HK-2 (cell line): ENCODE measurements around the gene NLGN1.

Experiments used
- DNase-seq: peaks from one replicate; pipeline ENCODE4 v3.0.0-alpha.2; 2018; ENCODE audit not compliant: unreplicated experiment

The NLGN1 gene

DNA sequence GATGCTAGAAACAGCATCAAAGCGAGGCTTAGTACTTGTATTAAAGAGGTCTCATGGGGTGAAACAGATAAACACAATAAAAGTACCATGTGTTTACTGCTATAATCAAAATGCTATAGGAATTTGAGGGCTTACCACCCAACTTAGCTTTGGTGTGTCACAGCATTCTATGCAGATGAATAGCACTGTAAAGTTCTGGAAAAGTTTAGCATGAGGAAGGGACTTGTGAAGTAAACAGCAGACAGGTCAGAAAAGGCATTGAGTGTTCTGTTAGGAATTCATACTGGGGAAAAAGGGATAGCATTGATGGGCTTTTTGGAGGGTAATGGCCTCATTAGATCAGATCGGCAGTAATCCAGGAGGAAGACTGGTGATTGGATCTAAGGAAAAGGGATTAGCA, 505.3 kb downstream of the NLGN1 start:
- DNase-seq, result no peak

DNA sequence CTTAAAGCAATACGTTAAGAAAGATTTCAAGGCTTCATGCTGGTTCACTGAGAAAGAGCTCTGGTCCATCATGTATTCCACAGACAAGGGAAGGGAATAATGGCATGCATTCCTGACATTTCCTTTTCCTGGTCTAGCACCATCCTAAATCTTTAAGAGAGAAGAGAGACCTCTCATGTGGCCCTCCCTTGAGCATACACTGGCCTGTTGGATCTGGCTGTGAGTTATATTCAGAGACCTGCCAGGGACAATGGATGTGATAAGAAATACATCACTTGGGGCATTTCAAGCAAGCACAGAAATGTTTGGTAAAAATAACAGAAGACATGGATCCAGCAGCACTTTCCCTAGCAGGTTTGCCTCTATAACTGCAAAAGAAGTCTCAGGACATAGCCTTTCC, 507.8 kb downstream of the NLGN1 start:
- no peak for DNase-seq

DNA sequence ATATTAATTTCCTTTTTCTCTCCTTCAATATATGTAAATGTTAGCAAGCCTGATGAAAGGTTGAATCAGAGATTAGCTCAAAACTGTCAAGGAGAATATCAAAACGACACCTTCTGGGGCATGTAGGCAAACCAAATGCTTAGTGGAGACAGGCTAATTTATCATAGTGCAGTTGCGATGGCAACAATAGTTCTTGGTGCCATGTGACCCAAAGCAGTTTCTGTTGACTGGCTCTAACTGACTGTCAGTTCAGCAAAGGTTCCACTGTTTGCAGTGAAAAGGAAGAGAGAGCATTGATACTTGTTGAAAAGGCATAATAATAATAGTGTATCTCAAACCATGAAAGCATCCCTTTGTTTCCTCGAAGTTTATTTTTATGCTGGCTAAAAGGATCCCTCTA, 513.9 kb downstream of the NLGN1 start:
- no peak for DNase-seq

DNA sequence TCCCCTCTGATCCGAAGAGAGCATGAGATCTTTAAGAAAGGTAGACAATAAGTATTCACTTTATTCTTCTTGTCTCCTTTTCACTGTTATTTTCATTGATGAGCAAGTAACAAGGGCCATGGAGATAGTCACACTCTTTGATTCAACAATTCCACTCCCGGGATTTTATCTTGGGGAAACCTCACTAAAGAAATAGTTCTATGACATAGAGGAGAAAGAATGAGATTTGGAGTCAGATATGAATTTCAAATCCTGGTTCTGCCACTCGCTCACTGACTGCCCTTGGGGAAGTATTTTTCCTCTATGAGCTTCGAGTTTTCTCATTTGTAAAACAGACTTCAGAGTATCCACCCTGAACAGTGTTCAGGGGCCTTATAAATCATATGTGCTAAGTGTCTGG, 514.6 kb downstream of the NLGN1 start:
- no peak for DNase-seq

DNA sequence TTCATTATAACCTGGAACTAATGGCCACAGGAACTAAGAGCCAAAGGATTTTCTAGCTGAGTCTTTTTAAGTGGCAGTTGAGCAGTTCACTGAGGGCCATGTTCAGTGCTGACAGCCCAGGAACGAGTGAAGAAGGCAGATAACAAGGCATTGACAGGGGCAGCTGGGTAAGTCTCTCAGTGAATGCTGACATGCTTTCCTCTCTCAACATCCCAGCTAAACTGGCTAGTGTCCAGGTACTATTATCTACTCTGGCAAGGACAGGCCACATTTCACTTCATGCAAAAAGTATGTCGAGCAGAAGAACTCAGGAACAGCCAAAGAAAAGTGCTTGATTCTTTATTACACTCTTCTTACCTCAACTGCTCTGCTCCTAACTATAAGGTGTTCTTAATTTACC, 515.9 kb downstream of the NLGN1 start:
- DNase-seq, result no peak

DNA sequence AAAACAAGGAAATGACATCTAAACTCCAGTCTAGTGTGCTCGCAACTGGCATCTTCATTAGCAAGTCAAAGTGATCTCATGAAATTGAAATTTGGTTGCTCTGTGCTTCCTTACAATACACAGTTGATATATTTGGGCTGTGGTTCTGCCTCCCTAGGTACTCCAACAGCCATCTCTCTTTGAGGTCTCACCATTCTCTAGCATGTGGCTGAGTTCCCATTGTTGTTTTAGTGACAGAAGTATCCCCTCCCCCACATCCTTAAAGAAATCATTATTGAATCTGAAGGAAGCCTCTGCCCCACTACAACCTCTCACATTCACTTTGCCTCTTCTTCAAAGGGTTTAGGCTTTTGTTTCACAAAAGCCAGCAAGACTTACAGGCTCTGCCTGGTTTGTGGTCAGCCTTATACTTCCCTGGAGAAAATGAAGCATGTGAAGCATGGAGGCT, 516.5 kb downstream of the NLGN1 start:
- DNase-seq, result no peak

DNA sequence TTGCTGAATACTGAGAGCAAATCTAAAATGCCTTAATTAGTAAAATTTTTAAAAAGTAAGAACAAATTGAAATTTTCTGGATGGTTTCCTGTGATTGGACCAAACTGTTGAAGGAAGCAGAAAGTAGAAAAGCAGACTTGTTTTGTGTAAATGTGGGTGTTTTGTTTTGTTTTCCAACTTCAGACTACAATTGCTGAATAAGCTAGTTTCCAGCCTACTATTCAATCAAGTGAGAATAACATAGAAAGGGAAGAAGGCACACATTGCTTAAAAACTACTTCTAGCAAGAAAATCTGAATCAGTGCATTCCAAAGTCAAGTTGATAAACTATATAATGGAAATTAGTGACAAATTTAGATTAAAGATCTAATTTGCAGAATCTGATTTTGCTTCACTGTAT, 519.3 kb downstream of the NLGN1 start:
- DNase-seq, result no peak

DNA sequence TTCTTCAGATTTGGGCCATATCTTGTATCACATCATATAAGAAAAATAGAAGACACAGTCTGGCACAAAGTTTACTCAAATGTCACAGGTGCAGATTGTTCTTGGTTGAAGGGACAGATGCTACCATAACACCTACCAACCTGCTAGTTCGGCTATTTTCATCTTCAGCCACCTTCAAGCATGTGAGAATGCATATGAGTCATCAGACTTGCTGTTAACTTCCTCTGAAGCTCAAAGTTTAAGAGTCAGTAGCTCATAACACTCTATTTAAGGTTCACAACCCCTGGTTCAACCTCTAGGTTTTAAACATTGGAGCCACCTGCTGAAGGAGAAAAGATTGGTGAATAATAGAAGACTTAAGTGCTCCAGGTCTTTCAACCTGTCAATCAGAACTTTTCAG, 522.8 kb downstream of the NLGN1 start:
- no peak for DNase-seq

DNA sequence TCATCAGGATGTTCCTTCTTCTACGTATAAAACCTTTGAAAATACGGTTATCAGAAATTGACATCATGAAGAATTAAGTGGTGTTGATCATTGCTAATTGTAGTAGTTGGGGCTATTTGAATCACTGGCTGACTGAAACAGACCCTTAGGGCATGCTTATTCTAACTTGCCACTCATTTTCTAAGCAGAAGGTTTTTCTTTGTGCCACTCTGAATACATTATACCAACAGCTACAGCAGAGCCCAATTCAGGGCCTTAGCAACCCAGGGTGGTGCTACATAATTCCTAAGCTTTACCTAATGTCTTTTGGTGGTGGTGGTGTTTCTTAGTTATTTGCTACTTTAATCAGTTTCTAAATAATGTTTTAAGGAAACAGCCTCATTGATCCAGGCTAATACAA, 524.2 kb downstream of the NLGN1 start:
- DNase-seq, result no peak

DNA sequence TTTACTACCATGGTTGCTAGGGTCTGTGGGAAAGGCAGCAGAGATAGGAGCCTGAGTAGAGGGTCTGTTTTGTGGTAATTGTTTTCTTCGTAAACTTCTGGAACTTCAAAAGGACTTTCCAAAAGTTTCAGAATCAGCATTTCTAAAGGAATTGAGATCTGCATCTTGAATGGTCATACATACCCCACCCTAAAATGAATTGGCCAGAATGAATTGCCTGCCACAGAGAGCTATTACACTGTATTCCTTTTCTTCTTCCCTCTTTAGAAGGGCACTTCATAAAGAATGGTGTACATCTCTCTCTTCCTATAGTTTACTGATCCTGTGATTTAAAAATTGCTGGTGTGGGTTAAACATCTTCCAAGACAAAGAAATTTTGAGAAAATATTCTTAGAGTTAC, 525.7 kb downstream of the NLGN1 start:
- no peak for DNase-seq

DNA sequence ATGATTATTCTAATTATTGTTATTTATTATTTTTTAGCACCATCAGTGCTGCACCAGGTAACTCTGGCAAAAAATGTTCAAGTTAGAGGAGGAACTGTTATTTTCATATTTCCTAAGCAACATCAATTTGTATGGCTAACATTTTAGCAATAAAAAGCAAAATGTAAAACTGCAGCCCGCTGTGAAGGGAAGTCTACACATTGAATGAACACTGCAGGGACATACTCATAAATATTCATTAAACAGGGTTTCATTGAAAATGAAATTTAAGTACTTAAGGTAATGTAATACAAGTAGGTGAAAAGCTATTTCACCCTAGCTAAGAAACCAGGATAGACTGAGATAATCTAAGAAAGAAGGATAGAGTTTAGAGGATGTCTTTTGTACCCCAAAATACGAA, 532.7 kb downstream of the NLGN1 start:
- no peak for DNase-seq

DNA sequence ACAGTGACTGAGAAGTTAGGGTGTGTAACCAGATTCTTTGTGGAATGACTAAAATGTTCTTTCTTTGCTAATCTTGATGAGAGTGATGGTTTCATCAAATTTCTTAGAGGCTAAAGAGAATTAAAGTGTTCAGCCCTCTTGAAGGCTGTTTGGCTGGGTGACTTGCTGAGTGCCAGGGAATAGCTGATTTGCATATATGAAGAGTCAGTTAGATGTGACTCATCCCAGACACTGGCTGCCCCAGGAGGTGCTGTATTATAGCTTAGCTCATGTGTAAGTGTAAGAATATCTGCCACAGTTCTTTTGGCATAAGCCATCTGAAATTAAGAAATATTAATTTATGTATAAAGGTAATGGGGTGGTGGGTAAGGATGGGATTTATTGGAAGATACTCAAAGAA, 535.1 kb downstream of the NLGN1 start:
- peak; percentile 40 for DNase-seq

DNA sequence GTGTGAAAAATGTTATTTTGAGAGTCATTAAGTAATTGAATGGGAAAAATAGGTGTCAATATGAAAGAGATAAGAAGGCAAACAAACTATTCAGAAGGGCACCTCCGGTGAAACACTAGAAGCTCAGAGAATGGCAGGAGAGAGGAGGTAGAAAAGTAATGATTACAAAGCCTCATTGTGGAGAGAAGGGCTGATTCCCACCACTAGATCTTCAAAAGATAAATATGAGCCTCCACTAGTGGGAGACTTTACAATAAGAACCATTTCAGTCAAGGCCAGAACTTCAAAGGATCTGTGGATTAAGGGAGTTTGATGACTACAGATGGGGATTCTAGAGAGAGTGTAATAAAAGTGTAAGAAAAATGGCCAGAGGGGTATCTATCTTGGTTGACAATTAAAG, 535.6 kb downstream of the NLGN1 start:
- no peak for DNase-seq

DNA sequence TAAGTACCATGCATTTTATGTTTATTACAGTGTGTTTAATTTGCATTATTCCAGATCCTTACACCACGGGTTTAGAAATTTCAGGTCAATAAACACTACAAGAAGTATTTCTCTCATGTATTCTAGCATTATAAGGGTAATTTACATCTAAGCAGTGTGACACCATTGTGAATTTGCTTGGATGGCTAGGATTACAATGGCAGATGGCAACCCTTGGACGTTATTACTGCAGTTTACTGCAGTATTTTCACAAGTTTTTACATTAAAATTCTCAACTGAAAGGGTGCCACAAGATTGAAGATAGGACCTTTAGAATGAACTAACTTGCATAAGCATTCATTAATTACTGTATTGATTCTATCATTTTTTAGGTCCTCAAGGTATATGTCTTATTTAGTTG, 538.8 kb downstream of the NLGN1 start:
- no peak for DNase-seq

DNA sequence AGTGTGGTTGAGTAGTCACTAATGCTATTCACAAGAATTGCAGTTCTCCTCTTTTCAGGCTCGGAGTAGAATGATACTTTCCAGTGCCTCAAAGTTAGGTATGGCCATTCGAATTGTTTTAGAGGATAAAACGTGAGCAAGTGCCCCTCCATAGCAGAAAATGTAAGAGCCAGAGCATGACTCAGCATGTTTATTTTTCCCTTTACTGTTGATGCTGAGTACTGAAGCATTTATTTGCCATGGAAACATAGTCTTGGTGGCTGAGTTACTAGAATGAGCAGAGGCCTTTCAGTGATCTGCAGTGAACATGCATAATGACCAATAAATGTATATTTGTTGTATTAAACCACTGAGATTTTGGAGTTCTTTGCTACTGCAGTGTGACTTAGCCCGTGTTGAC, 540.6 kb downstream of the NLGN1 start:
- DNase-seq, result no peak

DNA sequence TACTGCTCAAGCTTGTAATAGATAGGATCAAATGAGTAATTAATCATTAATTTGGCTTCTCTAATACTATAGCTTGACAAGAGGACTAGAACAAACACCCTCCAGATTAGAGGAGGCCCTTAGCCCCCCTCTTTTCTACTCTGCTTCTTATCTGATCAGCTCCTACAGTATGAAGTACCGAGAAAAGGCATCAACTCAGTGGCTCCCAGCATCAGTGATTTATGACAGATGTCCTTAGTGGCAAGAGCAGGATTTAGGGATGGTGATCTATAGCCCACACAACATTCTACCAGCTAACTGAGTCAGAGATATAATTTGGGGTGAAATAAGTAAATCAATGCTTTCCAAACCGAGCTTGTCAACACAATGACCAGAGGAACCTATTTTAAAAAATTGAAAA, 541.1 kb downstream of the NLGN1 start:
- DNase-seq, result no peak

DNA sequence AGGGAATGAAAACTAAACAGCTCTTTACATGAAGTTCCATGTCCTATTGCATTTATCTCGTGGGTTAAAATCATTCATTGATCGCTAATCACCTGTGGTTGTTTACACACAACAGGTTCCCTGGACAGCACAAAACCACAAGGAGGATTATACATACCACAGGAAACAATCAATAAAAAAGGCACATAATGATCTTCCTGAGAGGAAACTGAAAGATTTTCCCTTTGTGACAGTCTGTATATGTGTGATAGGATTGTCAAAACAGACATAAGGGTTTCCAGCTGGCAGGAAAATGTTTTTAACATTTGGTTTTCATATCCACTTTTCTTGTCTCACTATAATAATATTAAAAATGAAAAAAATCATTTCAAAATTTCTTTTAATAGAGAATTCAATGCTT, 541.8 kb downstream of the NLGN1 start:
- no peak for DNase-seq

DNA sequence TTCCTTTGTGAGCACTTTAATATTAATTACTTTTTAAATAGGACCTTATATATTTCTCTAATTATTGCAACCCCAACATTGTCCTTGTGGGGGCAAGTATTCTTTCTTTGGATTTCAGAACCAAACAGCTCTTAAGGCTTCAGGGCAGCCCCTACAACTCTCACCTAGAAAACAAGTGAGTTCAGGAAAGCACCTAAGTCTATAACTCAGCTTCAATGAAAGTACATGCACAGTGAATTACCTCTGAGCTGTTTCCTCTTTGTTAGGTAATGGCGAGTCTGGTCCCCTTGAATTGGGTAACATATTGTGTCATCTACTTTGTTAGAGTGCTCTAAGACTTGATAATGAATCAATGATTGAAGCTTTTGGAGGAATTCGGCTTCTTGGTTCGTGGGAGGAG, 545.7 kb downstream of the NLGN1 start:
- no peak for DNase-seq

DNA sequence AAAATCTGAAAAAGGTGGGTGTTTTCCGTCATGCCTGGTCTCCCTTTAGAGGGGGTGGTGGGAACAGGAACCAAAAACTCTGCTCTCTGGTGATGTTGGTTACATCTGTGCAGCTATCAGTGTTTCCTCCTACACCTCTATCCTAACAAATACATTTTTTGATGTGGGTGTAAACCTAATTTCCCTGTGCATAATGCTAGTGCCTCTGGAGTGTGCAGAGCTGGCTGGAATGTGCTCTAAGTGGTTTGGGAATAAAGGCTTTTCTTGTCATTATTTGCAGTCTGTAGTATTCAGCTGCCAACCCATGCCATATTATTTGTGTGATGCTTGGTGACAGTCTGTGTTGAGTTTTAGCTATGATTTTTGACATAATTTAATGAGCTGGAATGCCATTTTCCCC, 547.6 kb downstream of the NLGN1 start:
- DNase-seq, result no peak

DNA sequence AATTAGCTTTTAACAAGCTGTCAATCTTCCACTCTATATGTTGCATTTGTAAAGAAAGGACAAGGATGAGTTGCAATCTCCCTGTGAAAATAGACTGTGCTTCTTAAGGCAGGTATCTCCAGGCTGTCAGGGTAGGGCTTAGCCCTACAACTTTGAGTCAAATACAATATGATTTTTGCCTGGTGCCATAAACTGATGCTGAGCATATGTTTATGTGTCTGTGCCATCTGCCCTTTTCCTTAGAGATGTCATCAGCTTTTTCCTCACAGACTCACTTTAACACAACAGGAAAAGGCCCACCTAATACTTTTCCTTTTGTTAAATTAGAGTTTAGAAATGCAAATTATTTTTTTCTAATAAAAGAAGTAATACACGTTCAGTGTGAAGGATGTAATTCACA, 548.3 kb downstream of the NLGN1 start:
- DNase-seq, result no peak

DNA sequence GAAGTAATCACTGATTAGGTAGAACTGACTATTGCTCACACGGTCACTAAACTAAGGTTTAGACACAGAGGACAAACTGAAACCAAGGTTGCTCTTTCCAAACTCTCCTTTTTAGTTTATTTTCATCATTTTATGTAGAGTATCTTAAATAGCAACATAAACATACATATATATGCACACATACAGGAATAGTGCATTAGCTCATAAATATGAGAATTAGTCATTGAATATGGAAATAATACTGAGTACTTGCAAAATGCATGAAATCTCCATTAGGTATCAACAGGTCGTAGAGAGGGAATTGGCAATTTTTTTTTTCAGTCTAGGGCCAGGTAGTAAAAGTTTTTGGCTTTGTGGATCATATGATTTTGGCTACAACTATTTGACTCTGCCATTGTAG, 557.1 kb downstream of the NLGN1 start:
- no peak for DNase-seq

DNA sequence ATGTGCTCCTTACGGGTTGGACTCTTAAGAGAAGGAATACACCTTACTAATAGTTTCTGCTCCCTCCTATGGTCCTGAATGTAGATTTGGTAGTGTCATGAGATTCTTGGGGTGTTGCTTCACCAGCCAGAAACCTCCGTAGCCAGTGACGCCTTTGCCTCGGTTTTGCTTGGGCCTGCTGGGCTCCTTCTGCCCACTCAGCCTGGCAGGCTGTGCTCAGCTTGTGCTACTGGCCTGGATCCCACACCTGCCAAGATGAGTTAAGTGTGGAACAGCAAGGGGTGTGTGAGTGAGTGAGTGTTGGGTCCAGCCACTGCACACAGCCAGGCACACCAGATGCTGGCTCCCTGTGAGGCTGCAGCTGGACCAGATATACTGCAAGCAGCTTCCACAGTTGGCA, 560.1 kb downstream of the NLGN1 start:
- no peak for DNase-seq

DNA sequence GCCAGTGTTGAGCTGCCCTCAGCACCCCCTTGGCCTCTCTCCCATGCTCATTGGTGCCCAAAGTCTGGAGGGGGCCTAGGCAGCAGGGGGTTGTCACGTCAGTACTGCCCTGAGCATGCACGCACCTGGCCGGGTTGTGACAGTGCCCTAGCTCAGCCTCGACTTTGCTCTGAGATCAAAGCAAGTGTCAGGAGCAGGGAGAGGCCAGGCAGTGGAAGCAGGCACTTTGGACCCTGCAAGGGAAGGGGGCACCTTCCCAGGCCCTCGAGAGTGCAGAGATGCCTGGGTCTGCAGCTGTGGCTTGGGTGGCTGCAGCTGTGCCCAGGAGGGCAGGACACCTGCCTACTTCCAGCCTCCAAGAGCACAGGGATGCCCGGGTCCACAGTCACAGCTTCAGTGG, 561.3 kb downstream of the NLGN1 start:
- DNase-seq, result no peak

DNA sequence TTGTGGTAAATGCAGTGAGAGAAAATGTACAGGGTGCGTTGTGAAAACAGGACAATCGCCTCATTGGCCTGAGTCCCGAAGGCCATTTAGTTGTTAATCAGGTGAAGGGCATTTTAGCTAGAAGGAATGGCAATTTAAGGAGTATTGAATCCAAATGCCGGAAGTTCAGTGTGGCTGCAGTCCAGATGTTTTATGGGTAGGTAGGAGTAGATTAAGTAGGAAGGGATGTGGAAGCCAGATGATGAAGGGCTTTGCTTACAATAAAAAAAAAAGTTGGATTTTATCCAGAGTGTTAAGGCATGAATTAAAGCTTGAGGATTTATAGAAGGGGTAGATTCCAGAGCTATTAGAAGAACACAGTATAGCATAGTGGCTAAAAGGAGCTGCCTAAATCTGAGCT, 572.7 kb downstream of the NLGN1 start:
- DNase-seq, result no peak

DNA sequence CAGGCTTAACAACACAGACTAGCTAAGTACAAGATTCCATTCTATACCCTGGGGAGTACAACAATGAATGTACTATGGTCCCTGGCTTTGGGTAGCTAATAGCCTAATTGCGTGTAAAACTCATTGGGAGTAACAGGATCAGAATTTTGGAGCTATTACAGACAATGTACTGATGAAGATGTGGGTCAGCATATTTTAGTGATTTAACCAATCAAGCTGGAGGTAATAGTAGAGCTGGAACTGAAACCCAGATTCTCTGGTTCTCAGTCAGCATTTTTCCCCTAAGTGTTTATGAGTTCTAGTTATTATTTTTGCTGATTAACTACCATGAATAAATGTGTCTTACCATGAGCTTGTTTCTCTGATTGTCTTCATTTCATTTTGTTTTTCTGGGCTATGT, 578.7 kb downstream of the NLGN1 start:
- no peak for DNase-seq
